Measurements from ENCODE around the gene VAX1.

VAX1 gene

GRCh38 chr10:117137031-117137910 is 799 bp downstream of the VAX1 start (continued):
- TF ChIP-seq ZNF561 (tag by site-specific recombination; IDR thresholded peaks at IDR 0.05; ENCODE audit: borderline replicate concordance) (peak; percentile 53; the same call in 1 of the 2 replicates), ZNF335 (tag by site-specific recombination; conservative IDR thresholded peaks at IDR 0.05) (peak; percentile 93), GLI4 (tag by site-specific recombination; IDR thresholded peaks at IDR 0.05) (no peak), KLF8 (tag by site-specific recombination; IDR thresholded peaks at IDR 0.05) (peak; percentile 46; the same call in 1 of the 2 replicates), ZNF629 (tag by site-specific recombination; IDR thresholded peaks at IDR 0.05) (peak; percentile 23; the same call in 1 of the 2 replicates), PRDM1 (tag by site-specific recombination; IDR thresholded peaks at IDR 0.05) (no peak), ZNF654 (tag by site-specific recombination; IDR thresholded peaks at IDR 0.05; ENCODE audit: low read depth) (no peak), ZNF660 (tag by site-specific recombination; IDR thresholded peaks at IDR 0.05) (peak; percentile 77), ZBTB8A (tag by site-specific recombination; IDR thresholded peaks at IDR 0.05) (peak; percentile 76), ZBTB7A (tag by site-specific recombination; IDR thresholded peaks at IDR 0.05; ENCODE audit: low read depth) (0 out of 2 replicates have a peak, but pooled peaks have one; percentile 26), ZNF354C (tag by site-specific recombination; IDR thresholded peaks at IDR 0.05; ENCODE audit: borderline replicate concordance, low read depth) (no peak), ZNF560 (tag by site-specific recombination; IDR thresholded peaks at IDR 0.05; ENCODE audit: borderline replicate concordance) (no peak), ZBTB20 (tag by site-specific recombination; IDR thresholded peaks at IDR 0.05) (peak; percentile 90), ZNF10 (tag by site-specific recombination; IDR thresholded peaks at IDR 0.05) (no peak), SP2 (tag by site-specific recombination; IDR thresholded peaks at IDR 0.05) (peak; percentile 30; the same call in 1 of the 2 replicates), ZNF670 (tag by site-specific recombination; IDR thresholded peaks at IDR 0.05; ENCODE audit: low read depth) (no peak), ZSCAN30 (tag by site-specific recombination; IDR thresholded peaks at IDR 0.05) (peak; percentile 82; the same call in 1 of the 2 replicates), INSM2 (tag by site-specific recombination; IDR thresholded peaks at IDR 0.05) (peak; percentile 13; the same call in 1 of the 2 replicates), SP7 (tag by site-specific recombination; IDR thresholded peaks at IDR 0.05) (0 out of 2 replicates have a peak, but pooled peaks have one; percentile 23), ZBTB48 (tag by site-specific recombination; IDR thresholded peaks at IDR 0.05) (peak; percentile 71)
- TF ChIP-seq, protein P1, sequence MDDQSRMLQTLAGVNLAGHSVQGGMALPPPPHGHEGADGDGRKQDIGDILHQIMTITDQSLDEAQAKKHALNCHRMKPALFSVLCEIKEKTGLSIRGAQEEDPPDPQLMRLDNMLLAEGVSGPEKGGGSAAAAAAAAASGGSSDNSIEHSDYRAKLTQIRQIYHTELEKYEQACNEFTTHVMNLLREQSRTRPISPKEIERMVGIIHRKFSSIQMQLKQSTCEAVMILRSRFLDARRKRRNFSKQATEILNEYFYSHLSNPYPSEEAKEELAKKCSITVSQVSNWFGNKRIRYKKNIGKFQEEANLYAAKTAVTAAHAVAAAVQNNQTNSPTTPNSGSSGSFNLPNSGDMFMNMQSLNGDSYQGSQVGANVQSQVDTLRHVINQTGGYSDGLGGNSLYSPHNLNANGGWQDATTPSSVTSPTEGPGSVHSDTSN (CRISPR knock-in tag; IDR thresholded peaks at IDR 0.05), result no peak
- TF ChIP-seq, protein P2, sequence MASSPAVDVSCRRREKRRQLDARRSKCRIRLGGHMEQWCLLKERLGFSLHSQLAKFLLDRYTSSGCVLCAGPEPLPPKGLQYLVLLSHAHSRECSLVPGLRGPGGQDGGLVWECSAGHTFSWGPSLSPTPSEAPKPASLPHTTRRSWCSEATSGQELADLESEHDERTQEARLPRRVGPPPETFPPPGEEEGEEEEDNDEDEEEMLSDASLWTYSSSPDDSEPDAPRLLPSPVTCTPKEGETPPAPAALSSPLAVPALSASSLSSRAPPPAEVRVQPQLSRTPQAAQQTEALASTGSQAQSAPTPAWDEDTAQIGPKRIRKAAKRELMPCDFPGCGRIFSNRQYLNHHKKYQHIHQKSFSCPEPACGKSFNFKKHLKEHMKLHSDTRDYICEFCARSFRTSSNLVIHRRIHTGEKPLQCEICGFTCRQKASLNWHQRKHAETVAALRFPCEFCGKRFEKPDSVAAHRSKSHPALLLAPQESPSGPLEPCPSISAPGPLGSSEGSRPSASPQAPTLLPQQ (tag by site-specific recombination; IDR thresholded peaks at IDR 0.05), result peak; percentile 66
- TF ChIP-seq, protein P3, sequence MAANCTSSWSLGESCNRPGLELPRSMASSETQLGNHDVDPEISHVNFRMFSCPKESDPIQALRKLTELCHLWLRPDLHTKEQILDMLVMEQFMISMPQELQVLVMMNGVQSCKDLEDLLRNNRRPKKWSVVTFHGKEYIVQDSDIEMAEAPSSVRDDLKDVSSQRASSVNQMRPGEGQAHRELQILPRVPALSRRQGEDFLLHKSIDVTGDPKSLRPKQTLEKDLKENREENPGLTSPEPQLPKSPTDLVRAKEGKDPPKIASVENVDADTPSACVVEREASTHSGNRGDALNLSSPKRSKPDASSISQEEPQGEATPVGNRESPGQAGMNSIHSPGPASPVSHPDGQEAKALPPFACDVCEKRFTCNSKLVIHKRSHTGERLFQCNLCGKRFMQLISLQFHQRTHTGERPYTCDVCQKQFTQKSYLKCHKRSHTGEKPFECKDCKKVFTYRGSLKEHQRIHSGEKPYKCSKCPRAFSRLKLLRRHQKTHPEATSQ (tag by site-specific recombination; IDR thresholded peaks at IDR 0.05), result 0 out of 2 replicates have a peak, but pooled peaks have one; percentile 41
